A549 treated with ZK216348 at 1 μM for 4 hours (cell line): Measurements from ENCODE around the gene WNT11. TPM values are rescaled to one million over a fixed set of nuclear protein-coding genes. Genes with fewer than 3 reads are reported as not detected.

Experiments
- total RNA-seq: library from RNA; stranded (reverse); fragments of 200-300 nt; extraction: Qiagen RNA extraction; gene quantifications from 5 replicates; pipeline ENCODE4 v1.2.3, GENCODE V29; 2022; ENCODE audit warnings: low read depth

Gene WNT11
- 0.75 to 2.1 TPM (median 1.5 TPM) in 5 replicates for total RNA-seq

GRCh38 chr11:76206327-76207081 lies at the start of gene WNT11:
Gene WNT11, minus strand, starts transcription at chr11:76206502. Its CDS starts 95 bp downstream, at chr11:76206407.

Other genes with a start within 250 kb of the WNT11 start
- 32.1 to 55.9 TPM (median 46.7 TPM) in 5 replicates for gene THAP12, start 174.6 kb upstream of the WNT11 start, total RNA-seq
- 0.28 to 1.5 TPM (median 1.1 TPM) in 5 replicates for gene GVQW3, start 174.8 kb upstream of the WNT11 start, total RNA-seq
- gene EMSY, start 238.5 kb upstream of the WNT11 start, total RNA-seq = 9.9 to 15.4 TPM (median 14.0 TPM) in 5 replicates